HepG2 (cell line): ENCODE data around the gene KIN. TPM values are rescaled to one million over a fixed set of nuclear protein-coding genes. Genes with fewer than 3 reads are reported as not detected.

Experiments used
- ATAC-seq: fragments of 200-7000 bp; cut with Tn5 transposase; 3 replicates; pipeline ENCODE4 v1.9.1; 2020; ENCODE audit warnings: mild to moderate bottlenecking, moderate library complexity
- BruUV-seq: library from RNA; stranded (reverse); fragments of 400-500 nt; replicated peaks from 2 replicates; lab custom pipeline; 2021; lab: Mats Ljungman, UMichigan
- CTCF ChIA-PET: fragments of 300-600 bp; formaldehyde crosslinking; extraction: SDS; loops from one replicate; lab custom pipeline; 2021; ENCODE audit warnings: low total read pairs, inconsistent platforms, low intra/inter-chr PET ratio; lab: Yijun Ruan, JAX
- POLR2A ChIA-PET: fragments of 350-600 bp; sonication (Branson Sonifier 250); formaldehyde crosslinking; loops from one replicate; lab custom pipeline; 2020; ENCODE audit warnings: antibody characterized with exemption, inconsistent platforms; lab: Yijun Ruan, JAX
- DNase-seq: peaks from one replicate; pipeline ENCODE4 v3.0.0-alpha.2; 2015; ENCODE audit warnings: low spot score
- FAIRE-seq: peaks from 3 replicates; lab custom pipeline; 2011; peaks lifted over from hg19 to GRCh38; lab: Jason Lieb, UNC
- H2AFZ ChIP-seq: one replicate; pipeline ENCODE4 v1.6.1; 2011; ENCODE audit warnings: low read length, inconsistent platforms
- H3K27ac ChIP-seq: fragments of 300-600 bp; 3 replicates; pipeline ENCODE4 v1.8.0; 2011; ENCODE audit warnings: mixed run types, mild to moderate bottlenecking, mixed read lengths, low read length, inconsistent platforms; ENCODE audit not compliant: insufficient read depth; ENCODE audit errors: extremely low read length
- H3K27me3 ChIP-seq, 2 experiments: fragments of 200-600 bp in 1 of 2; 2 replicates in 1 of 2; 3 replicates in 1 of 2; pipeline versions ENCODE4 v1.6.0 to v1.8.0; 2011; ENCODE audit warnings: low read length in 2 of 2, mild to moderate bottlenecking in 2 of 2, moderate library complexity in 2 of 2, inconsistent platforms in 1 of 2; ENCODE audit not compliant: insufficient read depth in 2 of 2, control insufficient read depth in 1 of 2
- H3K36me3 ChIP-seq, 2 experiments: fragments of 200-600 bp in 1 of 2; replicated peaks in 1 of 2; 2 replicates in 1 of 2; 3 replicates in 1 of 2; pipeline versions ENCODE4 v1.5.1 to v1.8.0; 2011; ENCODE audit warnings: low read length in 2 of 2, inconsistent platforms in 1 of 2; ENCODE audit not compliant: insufficient read depth in 2 of 2, control insufficient read depth in 1 of 2
- H3K4me1 ChIP-seq: 2 replicates; pipeline ENCODE4 v1.5.1; 2012; ENCODE audit warnings: low read length, inconsistent platforms; ENCODE audit not compliant: insufficient read depth
- H3K4me2 ChIP-seq: 2 replicates; pipeline ENCODE4 v1.6.0; 2011; ENCODE audit warnings: low read depth, low read length, inconsistent platforms
- H3K4me3 ChIP-seq, 3 experiments: fragments of 200-600 bp in 1 of 3; sonication (generic), shearing (Covaris generic) in 1 of 3; replicated peaks in 1 of 3; 2 replicates each; pipeline ENCODE4 v1.5.1; 2011 to 2016; ENCODE audit warnings: low read length in 3 of 3, inconsistent platforms in 2 of 3, low read depth in 2 of 3, mild to moderate bottlenecking in 2 of 3, control low read depth in 1 of 3, mixed read lengths in 1 of 3; ENCODE audit not compliant: insufficient read depth in 1 of 3
- H3K79me2 ChIP-seq: one replicate; pipeline ENCODE4 v1.6.1; 2011; ENCODE audit warnings: low read length, inconsistent platforms; ENCODE audit not compliant: insufficient read depth
- H3K9ac ChIP-seq: 2 replicates; pipeline ENCODE4 v1.6.0; 2011; ENCODE audit warnings: mild to moderate bottlenecking, low read depth, low read length, inconsistent platforms; ENCODE audit not compliant: insufficient read depth
- H3K9me3 ChIP-seq: 2 replicates; pipeline ENCODE4 v1.5.1; 2012; ENCODE audit warnings: mild to moderate bottlenecking, low read length
- H4K20me1 ChIP-seq: 2 replicates; pipeline ENCODE4 v1.6.0; 2011; ENCODE audit warnings: inconsistent platforms, mild to moderate bottlenecking, low read length, moderate library complexity; ENCODE audit not compliant: insufficient read depth
- ARID2 ChIP-seq: sonication (generic); formaldehyde crosslinking; IDR thresholded peaks from 2 replicates; pipeline ENCODE4 v1.8.1; 2022; ENCODE audit warnings: mild to moderate bottlenecking, missing genetic modification reagents, borderline replicate concordance
- CBX5 ChIP-seq: sonication (generic); formaldehyde crosslinking; IDR thresholded peaks from 2 replicates; pipeline ENCODE4 v1.4.0; 2020; ENCODE audit warnings: missing genetic modification reagents, borderline replicate concordance
- DNMT1 ChIP-seq: sonication (generic); formaldehyde crosslinking; IDR thresholded peaks from 2 replicates; pipeline ENCODE4 v1.5.1; 2020; ENCODE audit warnings: mild to moderate bottlenecking, missing genetic modification reagents
- HNRNPK ChIP-seq: fragments of 200-400 bp; formaldehyde crosslinking; IDR thresholded peaks from 2 replicates; pipeline ENCODE4 v1.6.1; 2018; ENCODE audit warnings: low read length, low read depth, moderate library complexity, mild to moderate bottlenecking; ENCODE audit not compliant: poor library complexity, severe bottlenecking
- MATR3 ChIP-seq: sonication (generic); formaldehyde crosslinking; IDR thresholded peaks from 2 replicates; pipeline ENCODE4 v1.4.0; 2020; ENCODE audit warnings: missing genetic modification reagents
- NCOA1 ChIP-seq: sonication (generic); formaldehyde crosslinking; IDR thresholded peaks from 2 replicates; pipeline ENCODE4 v1.9.0; 2021; ENCODE audit warnings: missing genetic modification reagents
- POLR2AphosphoS2 ChIP-seq: IDR thresholded peaks from 2 replicates; pipeline ENCODE4 v1.6.1; 2011; ENCODE audit warnings: low read depth, low read length, improper control_type of control experiment
- RBFOX2 ChIP-seq: fragments of 200-400 bp; formaldehyde crosslinking; IDR thresholded peaks from 2 replicates; pipeline ENCODE4 v1.6.1; 2017; ENCODE audit warnings: low read depth, mild to moderate bottlenecking, low read length
- SIX4 ChIP-seq: sonication (generic); formaldehyde crosslinking; IDR thresholded peaks from 2 replicates; pipeline ENCODE4 v1.4.0; 2020; ENCODE audit warnings: missing genetic modification reagents
- XBP1 ChIP-seq: sonication (generic); formaldehyde crosslinking; IDR thresholded peaks from 2 replicates; pipeline ENCODE4 v1.5.0; 2020; ENCODE audit warnings: missing genetic modification reagents
- ZBTB7B ChIP-seq: sonication (generic); formaldehyde crosslinking; IDR thresholded peaks from 2 replicates; pipeline ENCODE4 v1.4.0; 2020; ENCODE audit warnings: missing genetic modification reagents
- ZFY ChIP-seq: sonication (generic); formaldehyde crosslinking; IDR thresholded peaks from 2 replicates; pipeline ENCODE4 v1.4.0; 2020; ENCODE audit warnings: missing genetic modification reagents
- ZNF224 ChIP-seq: sonication (generic); formaldehyde crosslinking; IDR thresholded peaks from 2 replicates; pipeline ENCODE4 v1.5.0; 2020; ENCODE audit warnings: mild to moderate bottlenecking, missing genetic modification reagents
- ZNF556 ChIP-seq: sonication (generic); formaldehyde crosslinking; IDR thresholded peaks from 2 replicates; pipeline ENCODE4 v1.4.0; 2020; ENCODE audit warnings: mild to moderate bottlenecking, missing genetic modification reagents, borderline replicate concordance
- ZNF75D ChIP-seq: sonication (generic); formaldehyde crosslinking; IDR thresholded peaks from 2 replicates; pipeline ENCODE4 v1.8.1; 2023; ENCODE audit warnings: missing genetic modification reagents, mild to moderate bottlenecking, borderline replicate concordance
- WGBS: methylation state at CpG from one replicate; pipeline ENCODE4 v1.1.6; 2017; ENCODE audit warnings: low lambda C conversion rate; 5-methylcytosine and 5-hydroxymethylcytosine counted together
- in situ Hi-C: cut with HindIII; loops from 2 replicates; pipeline ENCODE4 v1.10.0; 2017; ENCODE audit warnings: low pct_unique_long_range_greater_than_20kb; ENCODE audit not compliant: extremely low pct_ligation_motif_present
- intact Hi-C: fragments of 100-400 bp; cut with micrococcal nuclease; formaldehyde crosslinking; loops from one replicate; pipeline ENCODE4 v1.10.0; 2022; ENCODE audit not compliant: unreplicated experiment
- polyA plus RNA-seq, 8 experiments: library from polyadenylated mRNA; depleted of rRNA in 3 of 8; stranded (reverse) in 7 of 8; unstranded in 1 of 8; fragments of >200 nt; fragmentation: Illumina TruSeq in 4 of 8; extraction: Trizol in 4 of 8; gene quantifications; 2 replicates each; pipeline versions ENCODE4 v1.2.1 to v1.2.3, GENCODE V29; 2011 to 2016; ENCODE audit warnings: low read depth in 4 of 8, missing spikeins in 1 of 8, mixed read lengths in 1 of 8; ENCODE audit not compliant: insufficient read depth in 1 of 8
- total RNA-seq, 5 experiments: library from RNA; depleted of rRNA; stranded (reverse); fragments of >200 nt; fragmentation: Illumina TruSeq; extraction: Trizol; gene quantifications; 2 replicates each; pipeline ENCODE4 v1.2.3, GENCODE V29; 2016; ENCODE audit warnings: low read depth in 1 of 5
- TF ChIP-seq, protein P1 (sequence below): sonication (generic); formaldehyde crosslinking; IDR thresholded peaks from 2 replicates; pipeline ENCODE4 v1.4.0; 2020; ENCODE audit warnings: missing genetic modification reagents
- TF ChIP-seq, protein P2 (sequence below): sonication (generic); formaldehyde crosslinking; IDR thresholded peaks from 2 replicates; pipeline ENCODE4 v1.5.1; 2020; ENCODE audit warnings: mild to moderate bottlenecking, missing genetic modification reagents

The KIN gene
- total and polyA plus RNA-seq, 2 of the 13 experiments (the other 11 are each of a cell fraction or from before 2014, with no cell fraction given) = 4.9 to 23.2 TPM

DNA sequence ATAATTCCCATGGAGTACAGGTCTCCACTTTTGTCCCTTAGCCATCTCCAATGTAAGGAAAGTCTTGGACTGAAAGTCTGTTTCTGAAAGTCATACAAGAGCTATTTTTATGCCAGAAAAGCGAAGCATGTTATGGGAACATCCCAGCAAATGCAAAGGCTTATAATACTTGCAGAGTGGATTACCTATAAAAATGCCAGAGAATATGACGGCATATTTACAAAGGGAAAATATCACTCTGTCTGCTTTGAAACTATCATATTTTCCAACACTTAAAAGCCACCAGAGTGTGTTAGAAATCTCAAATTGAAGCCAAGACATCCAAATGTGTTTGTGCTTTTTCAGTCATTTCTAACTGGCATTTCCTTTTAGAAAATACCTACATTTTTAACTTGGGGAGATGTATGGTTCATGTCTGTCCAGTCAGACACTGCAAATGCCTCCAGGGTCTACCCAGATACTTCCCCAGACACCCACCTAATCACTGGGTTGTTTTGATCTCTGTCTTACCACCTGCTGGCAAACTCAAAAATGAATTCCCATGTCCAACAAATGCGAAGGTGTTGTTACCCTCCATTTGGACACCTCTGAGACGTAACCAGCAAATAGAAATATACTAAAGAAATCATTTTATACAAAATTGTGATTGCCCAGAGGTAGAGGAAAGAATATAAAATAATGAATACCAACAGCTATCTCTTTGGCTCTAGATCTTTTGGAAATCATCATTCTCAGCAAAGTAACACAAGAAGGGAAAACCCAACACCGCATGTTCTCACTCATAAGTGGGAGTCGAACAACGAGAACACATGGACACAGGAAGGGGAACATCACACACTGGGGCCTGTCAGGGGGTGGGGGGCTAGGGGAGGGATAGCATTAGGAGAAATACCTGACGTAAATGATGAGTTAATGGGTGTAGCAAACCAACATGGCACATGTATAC, 83.4 kb downstream of the KIN start:
- H3K27ac ChIP-seq = peak overlapping the region; percentile 98
- DNase-seq (peak; percentile 17), ATAC-seq (no peak), FAIRE-seq (no peak)
- peak overlapping the region; percentile 53 to 81 (median 75) for H3K4me3 ChIP-seq
- ChIA-PET CTCF (no interaction called here), POLR2A (interaction anchor here (1.4 to 10.9 kb wide), 9 partner anchors 8 to 178 kb away, joined by 3 to 359 read pairs (median 16); partner anchors contain the start of genes ATP5F1C and KIN)
- H2AFZ ChIP-seq = no peak overlapping the region
- H3K9ac ChIP-seq = peak overlapping the region; percentile 93
- H3K79me2 ChIP-seq = peaks cover 58% of the 10 kb centered on the region
- no peaks in the 10 kb centered on the region for H4K20me1 ChIP-seq
- in situ Hi-C loops (no loop called here), intact Hi-C loops (loop anchor here (10.0 kb wide), 1 partner anchor 90 kb away; no protein-coding TSS in a partner anchor)
- no TSS peak for BruUV-seq
- H3K27me3 ChIP-seq = no peaks in the 10 kb centered on the region
- H3K4me2 ChIP-seq = peak overlapping the region; percentile 79
- peaks cover 3 to 17% of the 10 kb centered on the region in 2 experiments; a peak in 3 of 5 replicates for H3K36me3 ChIP-seq
- H3K9me3 ChIP-seq = no peaks in the 10 kb centered on the region
- 7% methylated on average over 8 of the region's 8 CpGs for WGBS
- H3K4me1 ChIP-seq = peaks cover 78% of the 10 kb centered on the region
- TF ChIP-seq DNMT1 (no peak), ZFY (CRISPR knock-in tag) (no peak), NCOA1 (CRISPR knock-in tag) (no peak), RBFOX2 (peak; percentile 20), ZNF75D (CRISPR knock-in tag) (no peak), HNRNPK (peak; percentile 8), ZNF224 (CRISPR knock-in tag) (no peak), ZNF556 (CRISPR knock-in tag) (no peak), XBP1 (CRISPR knock-in tag) (no peak), ZBTB7B (CRISPR knock-in tag) (no peak), ARID2 (CRISPR knock-in tag) (no peak), CBX5 (CRISPR knock-in tag) (no peak), SIX4 (CRISPR knock-in tag) (no peak), POLR2AphosphoS2 (no peak), MATR3 (CRISPR knock-in tag) (no peak)
- TF ChIP-seq, protein P1, sequence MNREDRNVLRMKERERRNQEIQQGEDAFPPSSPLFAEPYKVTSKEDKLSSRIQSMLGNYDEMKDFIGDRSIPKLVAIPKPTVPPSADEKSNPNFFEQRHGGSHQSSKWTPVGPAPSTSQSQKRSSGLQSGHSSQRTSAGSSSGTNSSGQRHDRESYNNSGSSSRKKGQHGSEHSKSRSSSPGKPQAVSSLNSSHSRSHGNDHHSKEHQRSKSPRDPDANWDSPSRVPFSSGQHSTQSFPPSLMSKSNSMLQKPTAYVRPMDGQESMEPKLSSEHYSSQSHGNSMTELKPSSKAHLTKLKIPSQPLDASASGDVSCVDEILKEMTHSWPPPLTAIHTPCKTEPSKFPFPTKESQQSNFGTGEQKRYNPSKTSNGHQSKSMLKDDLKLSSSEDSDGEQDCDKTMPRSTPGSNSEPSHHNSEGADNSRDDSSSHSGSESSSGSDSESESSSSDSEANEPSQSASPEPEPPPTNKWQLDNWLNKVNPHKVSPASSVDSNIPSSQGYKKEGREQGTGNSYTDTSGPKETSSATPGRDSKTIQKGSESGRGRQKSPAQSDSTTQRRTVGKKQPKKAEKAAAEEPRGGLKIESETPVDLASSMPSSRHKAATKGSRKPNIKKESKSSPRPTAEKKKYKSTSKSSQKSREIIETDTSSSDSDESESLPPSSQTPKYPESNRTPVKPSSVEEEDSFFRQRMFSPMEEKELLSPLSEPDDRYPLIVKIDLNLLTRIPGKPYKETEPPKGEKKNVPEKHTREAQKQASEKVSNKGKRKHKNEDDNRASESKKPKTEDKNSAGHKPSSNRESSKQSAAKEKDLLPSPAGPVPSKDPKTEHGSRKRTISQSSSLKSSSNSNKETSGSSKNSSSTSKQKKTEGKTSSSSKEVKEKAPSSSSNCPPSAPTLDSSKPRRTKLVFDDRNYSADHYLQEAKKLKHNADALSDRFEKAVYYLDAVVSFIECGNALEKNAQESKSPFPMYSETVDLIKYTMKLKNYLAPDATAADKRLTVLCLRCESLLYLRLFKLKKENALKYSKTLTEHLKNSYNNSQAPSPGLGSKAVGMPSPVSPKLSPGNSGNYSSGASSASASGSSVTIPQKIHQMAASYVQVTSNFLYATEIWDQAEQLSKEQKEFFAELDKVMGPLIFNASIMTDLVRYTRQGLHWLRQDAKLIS (CRISPR knock-in tag) = peak; percentile 92
- TF ChIP-seq, protein P2, sequence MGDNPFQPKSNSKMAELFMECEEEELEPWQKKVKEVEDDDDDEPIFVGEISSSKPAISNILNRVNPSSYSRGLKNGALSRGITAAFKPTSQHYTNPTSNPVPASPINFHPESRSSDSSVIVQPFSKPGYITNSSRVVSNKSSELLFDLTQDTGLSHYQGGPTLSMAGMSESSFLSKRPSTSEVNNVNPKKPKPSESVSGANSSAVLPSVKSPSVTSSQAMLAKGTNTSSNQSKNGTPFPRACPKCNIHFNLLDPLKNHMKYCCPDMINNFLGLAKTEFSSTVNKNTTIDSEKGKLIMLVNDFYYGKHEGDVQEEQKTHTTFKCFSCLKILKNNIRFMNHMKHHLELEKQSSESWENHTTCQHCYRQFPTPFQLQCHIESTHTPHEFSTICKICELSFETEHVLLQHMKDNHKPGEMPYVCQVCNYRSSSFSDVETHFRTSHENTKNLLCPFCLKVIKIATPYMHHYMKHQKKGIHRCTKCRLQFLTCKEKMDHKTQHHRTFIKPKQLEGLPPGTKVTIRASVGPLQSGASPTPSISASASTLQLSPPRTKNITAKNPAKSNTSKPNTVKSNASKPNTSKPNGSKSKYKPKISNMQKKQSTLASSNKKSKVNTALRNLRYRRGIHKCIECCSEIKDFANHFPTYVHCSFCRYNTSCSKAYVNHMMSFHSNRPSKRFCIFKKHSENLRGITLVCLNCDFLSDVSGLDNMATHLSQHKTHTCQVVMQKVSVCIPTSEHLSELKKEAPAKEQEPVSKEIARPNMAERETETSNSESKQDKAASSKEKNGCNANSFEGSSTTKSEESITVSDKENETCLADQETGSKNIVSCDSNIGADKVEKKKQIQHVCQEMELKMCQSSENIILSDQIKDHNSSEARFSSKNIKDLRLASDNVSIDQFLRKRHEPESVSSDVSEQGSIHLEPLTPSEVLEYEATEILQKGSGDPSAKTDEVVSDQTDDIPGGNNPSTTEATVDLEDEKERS = no peak
